Right atrium auricular region (tissue), 2 donors: ENCODE data around the gene ACHE. TPM values are rescaled to one million over a fixed set of nuclear protein-coding genes. Genes with fewer than 3 reads are reported as not detected.

ENCODE experiments used
- DNase-seq: peaks from one replicate; pipeline ENCODE4 v3.0.0-alpha.2; 2019; ENCODE audit warnings: low spot score
- H3K27ac ChIP-seq, 2 donors: fragments of 200-600 bp; sonication (generic); 1 replicate in 1 of 2; 2 replicates in 1 of 2; pipeline ENCODE4 v1.5.1; 2016 to 2019
- H3K27me3 ChIP-seq, 2 donors: fragments of 200-600 bp; sonication (generic); one replicate each; pipeline versions ENCODE4 v1.5.1 to v1.6.0; 2017 to 2019
- H3K36me3 ChIP-seq: fragments of 200-600 bp; sonication (generic); one replicate; pipeline ENCODE4 v1.5.1; 2016
- H3K4me1 ChIP-seq, 2 donors: fragments of 200-600 bp; sonication (generic); one replicate each; pipeline versions ENCODE4 v1.5.1 to v1.6.0; 2017 to 2019
- H3K4me3 ChIP-seq, 2 donors: fragments of 200-600 bp; sonication (generic); 1 replicate in 1 of 2; 2 replicates in 1 of 2; pipeline ENCODE4 v1.5.1; 2017 to 2019; ENCODE audit warnings: mild to moderate bottlenecking in 1 of 2, moderate library complexity in 1 of 2
- H3K9me3 ChIP-seq, 2 donors: fragments of 200-600 bp; sonication (generic); one replicate each; pipeline ENCODE4 v1.5.1; 2019
- total RNA-seq, 2 donors: library from RNA; depleted of rRNA; stranded (reverse); fragments of >200 nt; gene quantifications; one replicate each; pipeline ENCODE4 v1.1.0, GENCODE V29; 2016
- TF ChIP-seq, protein P1 (sequence below), 2 donors: fragments of 200-600 bp; sonication (generic); IDR thresholded peaks; one replicate each; pipeline ENCODE4 v1.5.1; 2019; ENCODE audit warnings: antibody characterized with exemption in 2 of 2

Gene ACHE
- total RNA-seq, 2 donors from 2014 or later, result 5.4 to 33.0 TPM

DNA sequence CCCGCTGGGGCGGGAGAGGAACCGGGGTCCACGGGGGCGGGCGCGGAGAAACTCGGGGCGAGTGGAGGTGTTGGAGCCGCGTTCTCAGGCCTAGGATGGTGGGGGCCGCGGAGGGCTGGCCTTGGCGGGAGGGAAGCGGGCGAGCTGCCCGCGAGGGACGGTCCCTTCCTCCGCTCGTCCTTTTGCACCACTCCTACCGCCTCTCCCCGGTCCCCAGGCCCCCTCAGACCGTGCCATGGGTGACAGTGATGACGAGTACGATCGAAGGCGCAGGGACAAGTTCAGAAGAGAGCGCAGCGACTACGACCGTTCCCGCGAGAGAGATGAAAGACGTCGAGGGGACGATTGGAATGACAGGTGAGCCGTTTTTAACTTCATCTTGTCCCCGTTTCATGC is 20.3 kb downstream of the ACHE start:
- peaks cover 0 to 54% of the 10 kb centered on the region in 2 donors for H3K4me1 ChIP-seq
- H3K36me3 ChIP-seq, result peaks cover 38% of the 10 kb centered on the region
- no peak for DNase-seq
- H3K27ac ChIP-seq, result peak overlapping the region; percentile 95 to 97
- TF ChIP-seq, protein P1, sequence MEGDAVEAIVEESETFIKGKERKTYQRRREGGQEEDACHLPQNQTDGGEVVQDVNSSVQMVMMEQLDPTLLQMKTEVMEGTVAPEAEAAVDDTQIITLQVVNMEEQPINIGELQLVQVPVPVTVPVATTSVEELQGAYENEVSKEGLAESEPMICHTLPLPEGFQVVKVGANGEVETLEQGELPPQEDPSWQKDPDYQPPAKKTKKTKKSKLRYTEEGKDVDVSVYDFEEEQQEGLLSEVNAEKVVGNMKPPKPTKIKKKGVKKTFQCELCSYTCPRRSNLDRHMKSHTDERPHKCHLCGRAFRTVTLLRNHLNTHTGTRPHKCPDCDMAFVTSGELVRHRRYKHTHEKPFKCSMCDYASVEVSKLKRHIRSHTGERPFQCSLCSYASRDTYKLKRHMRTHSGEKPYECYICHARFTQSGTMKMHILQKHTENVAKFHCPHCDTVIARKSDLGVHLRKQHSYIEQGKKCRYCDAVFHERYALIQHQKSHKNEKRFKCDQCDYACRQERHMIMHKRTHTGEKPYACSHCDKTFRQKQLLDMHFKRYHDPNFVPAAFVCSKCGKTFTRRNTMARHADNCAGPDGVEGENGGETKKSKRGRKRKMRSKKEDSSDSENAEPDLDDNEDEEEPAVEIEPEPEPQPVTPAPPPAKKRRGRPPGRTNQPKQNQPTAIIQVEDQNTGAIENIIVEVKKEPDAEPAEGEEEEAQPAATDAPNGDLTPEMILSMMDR (IDR thresholded peaks at IDR 0.05), result no peak
- H3K9me3 ChIP-seq, result no peaks in the 10 kb centered on the region
- peak overlapping the region; percentile 90 for H3K4me3 ChIP-seq
- no peaks in the 10 kb centered on the region for H3K27me3 ChIP-seq

GRCh38 chr7:100874577-100875355 is 20.9 kb downstream of the ACHE start, which contains the start of gene SRRT:
TSS of gene SRRT (plus strand) at chr7:100875103. CDS start at chr7:100875591, 488 bp downstream.
- Histone ChIP-seq H3K36me3 (peaks cover 42% of the 10 kb centered on the region), H3K4me1 (peaks cover 0 to 48% of the 10 kb centered on the region in 2 donors), H3K4me3 (peak within 1 kb of the TSS; percentile 90), H3K27me3 (no peaks in the 10 kb centered on the region), H3K27ac (peak within 1 kb of the TSS; percentile 95 to 97), H3K9me3 (no peaks in the 10 kb centered on the region)
- TF ChIP-seq, protein P1 (IDR thresholded peaks at IDR 0.05), result peak; percentile 19 to 48
- peak; percentile 98 for DNase-seq

DNA sequence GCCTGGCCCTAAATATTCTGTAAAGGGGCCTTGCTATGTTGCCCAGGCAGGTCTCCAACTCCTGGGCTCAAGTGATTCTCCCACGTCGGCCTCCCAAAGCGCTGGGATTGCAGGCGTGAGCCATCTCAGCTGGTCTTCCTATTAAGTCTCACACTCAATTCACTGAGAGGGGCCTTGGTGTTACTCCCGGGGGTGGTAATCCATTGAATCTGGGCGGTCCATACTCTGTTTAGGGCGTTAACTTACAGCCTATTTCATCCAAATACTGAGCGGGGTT is 21.4 kb downstream of the ACHE start:
- Histone ChIP-seq H3K36me3 (peaks cover 42% of the 10 kb centered on the region), H3K9me3 (no peaks in the 10 kb centered on the region), H3K4me1 (peaks cover 0 to 44% of the 10 kb centered on the region in 2 donors), H3K4me3 (peak overlapping the region; percentile 90), H3K27me3 (no peaks in the 10 kb centered on the region), H3K27ac (peak overlapping the region; percentile 95 to 97)
- TF ChIP-seq, protein P1 (IDR thresholded peaks at IDR 0.05), result no peak
- no peak for DNase-seq

- Histone ChIP-seq H3K4me3 (peak overlapping the region; percentile 90), H3K9me3 (no peaks in the 10 kb centered on the region), H3K4me1 (peaks cover 0 to 45% of the 10 kb centered on the region in 2 donors), H3K36me3 (peaks cover 42% of the 10 kb centered on the region), H3K27me3 (no peaks in the 10 kb centered on the region), H3K27ac (peak overlapping the region; percentile 95 to 97)
- DNase-seq, result no peak
- TF ChIP-seq, protein P1 (IDR thresholded peaks at IDR 0.05), result no peak
Measured at GRCh38 chr7:100873599-100874299, 21.9 kb downstream of the ACHE start.

GRCh38 chr7:100867776-100868485 is 27.8 kb downstream of the ACHE start:
- Histone ChIP-seq H3K27ac (peak overlapping the region; percentile 94 to 98), H3K4me1 (peaks cover 0 to 44% of the 10 kb centered on the region in 2 donors), H3K9me3 (no peaks in the 10 kb centered on the region), H3K36me3 (peaks cover 25% of the 10 kb centered on the region), H3K27me3 (no peaks in the 10 kb centered on the region), H3K4me3 (peak overlapping the region; percentile 67 to 94)
- TF ChIP-seq, protein P1 (IDR thresholded peaks at IDR 0.05), result no peak
- DNase-seq, result no peak
